GM12878 (cell line): ENCODE data around the gene MAP4K1. TPM values are rescaled to one million over a fixed set of nuclear protein-coding genes. Genes with fewer than 3 reads are reported as not detected.

Experiments
- ATAC-seq: fragments of 200-7000 bp; cut with Tn5 transposase; 3 replicates; pipeline ENCODE4 v1.9.1; 2020; ENCODE audit warnings: mild to moderate bottlenecking, moderate library complexity
- BruUV-seq: library from RNA; stranded (reverse); fragments of 400-500 nt; replicated peaks from 2 replicates; lab custom pipeline; 2021; lab: Mats Ljungman, UMichigan
- CTCF ChIA-PET: fragments of 300-600 bp; sonication (Branson Sonifier 250); formaldehyde crosslinking; extraction: SDS; loops from one replicate; lab custom pipeline; 2021; ENCODE audit warnings: inconsistent platforms; lab: Yijun Ruan, JAX
- POLR2A ChIA-PET: fragments of 350-600 bp; formaldehyde crosslinking; extraction: SDS; loops from one replicate; lab custom pipeline; 2021; ENCODE audit warnings: inconsistent platforms; lab: Charles Lee
- RAD21 ChIA-PET: fragments of 300-600 bp; sonication (Branson Sonifier 250); formaldehyde crosslinking; loops from one replicate; lab custom pipeline; 2023; ENCODE audit warnings: antibody characterized with exemption; ENCODE audit not compliant: unreplicated experiment; lab: Charles Lee
- SMC1A ChIA-PET: fragments of 300-600 bp; sonication (Branson Sonifier 250); formaldehyde crosslinking; loops from one replicate; lab custom pipeline; 2023; ENCODE audit not compliant: unreplicated experiment, uncharacterized antibody; lab: Charles Lee
- DNase-seq: peaks from one replicate; pipeline ENCODE4 v3.0.0-alpha.2; 2011; ENCODE audit warnings: low read depth, low spot score
- FAIRE-seq: peaks from 3 replicates; lab custom pipeline; 2011; peaks lifted over from hg19 to GRCh38; lab: Jason Lieb, UNC
- H2AFZ ChIP-seq: 2 replicates; pipeline ENCODE4 v1.6.0; 2011; ENCODE audit warnings: low read depth, low read length, control low read depth; ENCODE audit not compliant: control insufficient read depth
- H3K27ac ChIP-seq: 2 replicates; pipeline ENCODE4 v1.5.1; 2011; ENCODE audit warnings: control low read depth; ENCODE audit not compliant: control insufficient read depth, insufficient read depth
- H3K27me3 ChIP-seq, 2 experiments: replicated peaks in 1 of 2; 2 replicates each; pipeline versions ENCODE4 v1.6.0 to v1.6.1; 2011; ENCODE audit warnings: low read length in 1 of 2; ENCODE audit not compliant: control insufficient read depth in 2 of 2, insufficient read depth in 2 of 2
- H3K36me3 ChIP-seq, 2 experiments: 2 replicates each; pipeline ENCODE4 v1.5.1; 2011; ENCODE audit warnings: low read length in 1 of 2; ENCODE audit not compliant: control insufficient read depth in 2 of 2, insufficient read depth in 2 of 2
- H3K4me1 ChIP-seq: 2 replicates; pipeline ENCODE4 v1.6.1; 2011; ENCODE audit warnings: mild to moderate bottlenecking, low read length, moderate library complexity, mixed read lengths; ENCODE audit not compliant: control insufficient read depth, insufficient read depth
- H3K4me2 ChIP-seq: 2 replicates; pipeline ENCODE4 v1.6.0; 2011; ENCODE audit warnings: control low read depth; ENCODE audit not compliant: control insufficient read depth, insufficient read depth
- H3K4me3 ChIP-seq: fragments of 200-600 bp; sonication (generic); 2 replicates; pipeline ENCODE4 v1.5.1; 2016
- H3K79me2 ChIP-seq: 2 replicates; pipeline ENCODE4 v1.6.0; 2011; ENCODE audit warnings: low read length; ENCODE audit not compliant: control insufficient read depth, insufficient read depth
- H3K9ac ChIP-seq: 2 replicates; pipeline ENCODE4 v1.8.0; 2011; ENCODE audit warnings: low read length, control low read depth, mixed read lengths; ENCODE audit not compliant: control insufficient read depth, insufficient read depth
- H3K9me3 ChIP-seq: replicated peaks from 3 replicates; pipeline ENCODE4 v1.5.1; 2011; ENCODE audit warnings: mild to moderate bottlenecking, low read length; ENCODE audit not compliant: control insufficient read depth, insufficient read depth
- H4K20me1 ChIP-seq: 2 replicates; pipeline ENCODE4 v1.6.0; 2011; ENCODE audit not compliant: control insufficient read depth, insufficient read depth
- CBX3 ChIP-seq: fragments of 200-600 bp; sonication (generic); IDR thresholded peaks from 2 replicates; pipeline ENCODE4 v1.6.1; 2016; ENCODE audit warnings: low read depth, borderline replicate concordance
- EZH2 ChIP-seq: IDR thresholded peaks from 2 replicates; pipeline ENCODE4 v1.6.1; 2012; ENCODE audit warnings: low read depth, mild to moderate bottlenecking, control low read depth, inconsistent platforms, low read length, borderline replicate concordance; ENCODE audit not compliant: control insufficient read depth
- FOXM1 ChIP-seq: IDR thresholded peaks from 2 replicates; pipeline ENCODE4 v1.6.1; 2012; ENCODE audit warnings: low read depth, mild to moderate bottlenecking, inconsistent platforms, low read length, moderate library complexity
- HDAC6 ChIP-seq: fragments of 200-600 bp; sonication (generic); IDR thresholded peaks from one replicate; pipeline ENCODE4 v1.8.0; 2017; ENCODE audit warnings: antibody characterized with exemption; ENCODE audit not compliant: unreplicated experiment
- HDGF ChIP-seq: fragments of 450-650 bp; IDR thresholded peaks from 2 replicates; pipeline ENCODE4 v1.6.1; 2016; ENCODE audit warnings: antibody characterized with exemption
- LARP7 ChIP-seq: fragments of 450-650 bp; IDR thresholded peaks from 2 replicates; pipeline ENCODE4 v1.6.1; 2017; ENCODE audit warnings: mild to moderate bottlenecking
- SMAD1 ChIP-seq: fragments of 450-650 bp; IDR thresholded peaks from 2 replicates; pipeline ENCODE4 v1.6.1; 2018; ENCODE audit warnings: mild to moderate bottlenecking, low read depth; ENCODE audit not compliant: partially characterized antibody
- SREBF2 ChIP-seq: IDR thresholded peaks from 2 replicates; pipeline ENCODE4 v1.6.1; 2012; ENCODE audit warnings: mild to moderate bottlenecking, low read length
- TCF3 ChIP-seq: IDR thresholded peaks from 2 replicates; pipeline ENCODE4 v1.6.1; 2012; ENCODE audit warnings: low read depth, mild to moderate bottlenecking, low read length, borderline replicate concordance; ENCODE audit not compliant: insufficient read depth
- ZSCAN29 ChIP-seq: fragments of 450-650 bp; IDR thresholded peaks from 2 replicates; pipeline ENCODE4 v1.6.1; 2017; ENCODE audit warnings: mild to moderate bottlenecking, moderate library complexity
- WGBS: methylation state at CpG from one replicate; pipeline ENCODE4 v1.1.6; 2016; ENCODE audit warnings: low lambda C conversion rate; ENCODE audit not compliant: insufficient replicate concordance, insufficient coverage; ENCODE audit errors: missing lambda C conversion rate; 5-methylcytosine and 5-hydroxymethylcytosine counted together
- in situ Hi-C: fragments of 300-500 bp; cut with MboI; formaldehyde crosslinking; loops from 9 replicates; pipeline ENCODE4 v1.14.3; 2018; ENCODE audit warnings: mixed read lengths
- intact Hi-C: fragments of 100-400 bp; cut with micrococcal nuclease; formaldehyde crosslinking; loops from one replicate; pipeline ENCODE4 v1.14.2; 2022; ENCODE audit not compliant: unreplicated experiment
- polyA plus RNA-seq, 11 experiments: library from polyadenylated mRNA; depleted of rRNA in 4 of 11; unstranded in 6 of 11; stranded (reverse) in 5 of 11; fragments of >200 nt; fragmentation: Nextera tagmentation in 4 of 11; fragmentation: Illumina TruSeq in 1 of 11; extraction: Ambion mirVana in 4 of 11; extraction: Trizol in 1 of 11; gene quantifications; 1 replicate in 1 of 11; 2 replicates in 10 of 11; pipeline versions ENCODE4 v1.2.1 to v1.2.3, GENCODE V29; 2011 to 2016; ENCODE audit warnings: inconsistent platforms in 2 of 11, missing spikeins in 2 of 11, low read depth in 1 of 11
- total RNA-seq, 4 experiments: library from RNA; depleted of rRNA in 3 of 4; stranded (reverse); fragments of >200 nt in 3 of 4; fragmentation: Illumina TruSeq in 1 of 4; extraction: Trizol in 1 of 4; gene quantifications; 2 replicates each; pipeline versions ENCODE4 v1.2.1 to v1.2.3, GENCODE V29; 2013 to 2021
- TF ChIP-seq, protein P1 (sequence below), 3 experiments: IDR thresholded peaks in 2 of 3; conservative IDR thresholded peaks in 1 of 3; 2 replicates each; pipeline ENCODE4 v1.5.1; 2011; ENCODE audit warnings: low read depth in 3 of 3, low read length in 3 of 3, mild to moderate bottlenecking in 3 of 3, control low read depth in 2 of 3, moderate library complexity in 2 of 3, inconsistent platforms in 1 of 3, mixed read lengths in 1 of 3; ENCODE audit not compliant: control insufficient read depth in 2 of 3, insufficient read depth in 1 of 3; ENCODE audit errors: extremely low read depth in 1 of 3
- TF ChIP-seq, protein P2 (sequence below): IDR thresholded peaks from 2 replicates; pipeline ENCODE4 v1.6.1; 2012; ENCODE audit warnings: low read depth, low read length, improper control_type of control experiment
- TF ChIP-seq, protein P3 (sequence below): fragments of 450-650 bp; IDR thresholded peaks from 2 replicates; pipeline ENCODE4 v1.6.1; 2017; ENCODE audit warnings: mild to moderate bottlenecking, moderate library complexity

MAP4K1 gene
- total and polyA plus RNA-seq, 10 of the 15 experiments (the other 5 are each of a cell fraction or from before 2014, with no cell fraction given), result 39.2 to 306 (median 140) TPM

- TF ChIP-seq SREBF2 (no peak), SMAD1 (no peak), ZSCAN29 (no peak), HDAC6 (peak; percentile 48)
- TF ChIP-seq, protein P1, sequence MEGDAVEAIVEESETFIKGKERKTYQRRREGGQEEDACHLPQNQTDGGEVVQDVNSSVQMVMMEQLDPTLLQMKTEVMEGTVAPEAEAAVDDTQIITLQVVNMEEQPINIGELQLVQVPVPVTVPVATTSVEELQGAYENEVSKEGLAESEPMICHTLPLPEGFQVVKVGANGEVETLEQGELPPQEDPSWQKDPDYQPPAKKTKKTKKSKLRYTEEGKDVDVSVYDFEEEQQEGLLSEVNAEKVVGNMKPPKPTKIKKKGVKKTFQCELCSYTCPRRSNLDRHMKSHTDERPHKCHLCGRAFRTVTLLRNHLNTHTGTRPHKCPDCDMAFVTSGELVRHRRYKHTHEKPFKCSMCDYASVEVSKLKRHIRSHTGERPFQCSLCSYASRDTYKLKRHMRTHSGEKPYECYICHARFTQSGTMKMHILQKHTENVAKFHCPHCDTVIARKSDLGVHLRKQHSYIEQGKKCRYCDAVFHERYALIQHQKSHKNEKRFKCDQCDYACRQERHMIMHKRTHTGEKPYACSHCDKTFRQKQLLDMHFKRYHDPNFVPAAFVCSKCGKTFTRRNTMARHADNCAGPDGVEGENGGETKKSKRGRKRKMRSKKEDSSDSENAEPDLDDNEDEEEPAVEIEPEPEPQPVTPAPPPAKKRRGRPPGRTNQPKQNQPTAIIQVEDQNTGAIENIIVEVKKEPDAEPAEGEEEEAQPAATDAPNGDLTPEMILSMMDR (IDR thresholded peaks at IDR 0.05 in 2 of 3, conservative IDR thresholded peaks at IDR 0.05 in 1 of 3; ENCODE audit: control insufficient read depth in 2 of 3, extremely low read depth in 1 of 3, insufficient read depth in 1 of 3, low read depth in 3 of 3, low read length in 3 of 3), result no peak; a peak in 1 of 6 replicates
Measured at GRCh38 chr19:38564981-38565690, 52.6 kb downstream of the MAP4K1 start (continued).

DNA sequence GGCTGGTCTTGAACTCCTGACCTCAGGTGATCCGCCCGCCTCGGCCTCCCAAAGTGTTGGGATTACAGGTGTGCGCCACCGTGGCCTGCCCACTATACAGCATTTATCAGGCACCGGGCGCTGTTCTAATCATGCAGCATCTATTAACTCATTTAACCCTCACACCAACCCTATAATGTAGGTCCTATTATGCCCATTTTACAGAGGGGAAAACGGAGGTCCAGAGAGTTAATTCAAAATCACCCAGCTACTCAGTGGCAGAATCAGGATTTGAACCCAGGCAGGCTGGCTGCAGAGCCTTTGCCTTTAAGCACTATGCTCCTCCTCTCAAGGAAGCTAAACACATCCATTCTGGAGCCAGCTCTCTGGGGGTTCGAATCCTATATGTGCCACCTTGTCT is 54.3 kb downstream of the MAP4K1 start:
- Histone ChIP-seq H3K4me1 (peaks cover 23% of the 10 kb centered on the region), H3K4me2 (no peak overlapping the region), H3K27ac (no peak overlapping the region), H3K9me3 (no peaks in the 10 kb centered on the region), H2AFZ (no peak overlapping the region), H3K79me2 (no peaks in the 10 kb centered on the region), H3K27me3 (0 out of 4 replicates have a peak, but pooled peaks cover 0 to 2% of the 10 kb centered on the region in 2 experiments), H3K9ac (no peak overlapping the region), H3K4me3 (no peak overlapping the region), H3K36me3 (no peaks in the 10 kb centered on the region), H4K20me1 (no peaks in the 10 kb centered on the region)
- DNase-seq (no peak), FAIRE-seq (no peak), ATAC-seq (no peak)
- RAD21 ChIA-PET, result interaction anchor here (1.6 kb wide), 1 partner anchor 71 kb away, joined by 4 read pairs; no protein-coding TSS in a partner anchor
- in situ Hi-C loops (loop anchor here (5.0 kb wide), 1 partner anchor 54 kb away; the partner anchor contains the start of genes EIF3K and MAP4K1), intact Hi-C loops (no loop called here)
- POLR2A ChIA-PET, result no interaction called here
- SMC1A ChIA-PET, result interaction anchor here (1.2 to 1.4 kb wide), 2 partner anchors 12 to 18 kb away, joined by 3 to 4 read pairs; no protein-coding TSS in a partner anchor
- WGBS, result 90% methylated on average over 9 of the region's 9 CpGs
- no TSS peak for BruUV-seq
- CTCF ChIA-PET, result interaction anchor here (0.6 to 3.4 kb wide), 3 partner anchors 12 to 146 kb away, joined by 3 to 9 read pairs (median 3); no protein-coding TSS in a partner anchor
- TF ChIP-seq HDGF (no peak), TCF3 (no peak), EZH2 (no peak), CBX3 (no peak), LARP7 (no peak), FOXM1 (no peak)
- TF ChIP-seq, protein P2, sequence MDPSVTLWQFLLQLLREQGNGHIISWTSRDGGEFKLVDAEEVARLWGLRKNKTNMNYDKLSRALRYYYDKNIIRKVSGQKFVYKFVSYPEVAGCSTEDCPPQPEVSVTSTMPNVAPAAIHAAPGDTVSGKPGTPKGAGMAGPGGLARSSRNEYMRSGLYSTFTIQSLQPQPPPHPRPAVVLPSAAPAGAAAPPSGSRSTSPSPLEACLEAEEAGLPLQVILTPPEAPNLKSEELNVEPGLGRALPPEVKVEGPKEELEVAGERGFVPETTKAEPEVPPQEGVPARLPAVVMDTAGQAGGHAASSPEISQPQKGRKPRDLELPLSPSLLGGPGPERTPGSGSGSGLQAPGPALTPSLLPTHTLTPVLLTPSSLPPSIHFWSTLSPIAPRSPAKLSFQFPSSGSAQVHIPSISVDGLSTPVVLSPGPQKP, result no peak
- TF ChIP-seq, protein P3, sequence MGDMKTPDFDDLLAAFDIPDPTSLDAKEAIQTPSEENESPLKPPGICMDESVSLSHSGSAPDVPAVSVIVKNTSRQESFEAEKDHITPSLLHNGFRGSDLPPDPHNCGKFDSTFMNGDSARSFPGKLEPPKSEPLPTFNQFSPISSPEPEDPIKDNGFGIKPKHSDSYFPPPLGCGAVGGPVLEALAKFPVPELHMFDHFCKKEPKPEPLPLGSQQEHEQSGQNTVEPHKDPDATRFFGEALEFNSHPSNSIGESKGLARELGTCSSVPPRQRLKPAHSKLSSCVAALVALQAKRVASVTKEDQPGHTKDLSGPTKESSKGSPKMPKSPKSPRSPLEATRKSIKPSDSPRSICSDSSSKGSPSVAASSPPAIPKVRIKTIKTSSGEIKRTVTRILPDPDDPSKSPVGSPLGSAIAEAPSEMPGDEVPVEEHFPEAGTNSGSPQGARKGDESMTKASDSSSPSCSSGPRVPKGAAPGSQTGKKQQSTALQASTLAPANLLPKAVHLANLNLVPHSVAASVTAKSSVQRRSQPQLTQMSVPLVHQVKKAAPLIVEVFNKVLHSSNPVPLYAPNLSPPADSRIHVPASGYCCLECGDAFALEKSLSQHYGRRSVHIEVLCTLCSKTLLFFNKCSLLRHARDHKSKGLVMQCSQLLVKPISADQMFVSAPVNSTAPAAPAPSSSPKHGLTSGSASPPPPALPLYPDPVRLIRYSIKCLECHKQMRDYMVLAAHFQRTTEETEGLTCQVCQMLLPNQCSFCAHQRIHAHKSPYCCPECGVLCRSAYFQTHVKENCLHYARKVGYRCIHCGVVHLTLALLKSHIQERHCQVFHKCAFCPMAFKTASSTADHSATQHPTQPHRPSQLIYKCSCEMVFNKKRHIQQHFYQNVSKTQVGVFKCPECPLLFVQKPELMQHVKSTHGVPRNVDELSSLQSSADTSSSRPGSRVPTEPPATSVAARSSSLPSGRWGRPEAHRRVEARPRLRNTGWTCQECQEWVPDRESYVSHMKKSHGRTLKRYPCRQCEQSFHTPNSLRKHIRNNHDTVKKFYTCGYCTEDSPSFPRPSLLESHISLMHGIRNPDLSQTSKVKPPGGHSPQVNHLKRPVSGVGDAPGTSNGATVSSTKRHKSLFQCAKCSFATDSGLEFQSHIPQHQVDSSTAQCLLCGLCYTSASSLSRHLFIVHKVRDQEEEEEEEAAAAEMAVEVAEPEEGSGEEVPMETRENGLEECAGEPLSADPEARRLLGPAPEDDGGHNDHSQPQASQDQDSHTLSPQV, result no peak
